HepG2 (cell line): Measurements from ENCODE around the gene KDM1B. TPM values are rescaled to one million over a fixed set of nuclear protein-coding genes. Genes with fewer than 3 reads are reported as not detected.

Experiments
- ATAC-seq: fragments of 200-7000 bp; cut with Tn5 transposase; 3 replicates; pipeline ENCODE4 v1.9.1; 2020; ENCODE audit warnings: mild to moderate bottlenecking, moderate library complexity
- BruUV-seq: library from RNA; stranded (reverse); fragments of 400-500 nt; replicated peaks from 2 replicates; lab custom pipeline; 2021; lab: Mats Ljungman, UMichigan
- CTCF ChIA-PET: fragments of 300-600 bp; formaldehyde crosslinking; extraction: SDS; loops from one replicate; lab custom pipeline; 2021; ENCODE audit warnings: low total read pairs, inconsistent platforms, low intra/inter-chr PET ratio; lab: Yijun Ruan, JAX
- POLR2A ChIA-PET: fragments of 350-600 bp; sonication (Branson Sonifier 250); formaldehyde crosslinking; loops from one replicate; lab custom pipeline; 2020; ENCODE audit warnings: antibody characterized with exemption, inconsistent platforms; lab: Yijun Ruan, JAX
- DNase-seq: peaks from one replicate; pipeline ENCODE4 v3.0.0-alpha.2; 2015; ENCODE audit warnings: low spot score
- FAIRE-seq: peaks from 3 replicates; lab custom pipeline; 2011; peaks lifted over from hg19 to GRCh38; lab: Jason Lieb, UNC
- H2AFZ ChIP-seq: one replicate; pipeline ENCODE4 v1.6.1; 2011; ENCODE audit warnings: low read length, inconsistent platforms
- H3K27ac ChIP-seq: fragments of 300-600 bp; 3 replicates; pipeline ENCODE4 v1.8.0; 2011; ENCODE audit warnings: mixed run types, mild to moderate bottlenecking, mixed read lengths, low read length, inconsistent platforms; ENCODE audit not compliant: insufficient read depth; ENCODE audit errors: extremely low read length
- H3K27me3 ChIP-seq, 2 experiments: fragments of 200-600 bp in 1 of 2; 2 replicates in 1 of 2; 3 replicates in 1 of 2; pipeline versions ENCODE4 v1.6.0 to v1.8.0; 2011; ENCODE audit warnings: low read length in 2 of 2, mild to moderate bottlenecking in 2 of 2, moderate library complexity in 2 of 2, inconsistent platforms in 1 of 2; ENCODE audit not compliant: insufficient read depth in 2 of 2, control insufficient read depth in 1 of 2
- H3K36me3 ChIP-seq, 2 experiments: fragments of 200-600 bp in 1 of 2; replicated peaks in 1 of 2; 2 replicates in 1 of 2; 3 replicates in 1 of 2; pipeline versions ENCODE4 v1.5.1 to v1.8.0; 2011; ENCODE audit warnings: low read length in 2 of 2, inconsistent platforms in 1 of 2; ENCODE audit not compliant: insufficient read depth in 2 of 2, control insufficient read depth in 1 of 2
- H3K4me1 ChIP-seq: 2 replicates; pipeline ENCODE4 v1.5.1; 2012; ENCODE audit warnings: low read length, inconsistent platforms; ENCODE audit not compliant: insufficient read depth
- H3K4me2 ChIP-seq: 2 replicates; pipeline ENCODE4 v1.6.0; 2011; ENCODE audit warnings: low read depth, low read length, inconsistent platforms
- H3K4me3 ChIP-seq, 3 experiments: fragments of 200-600 bp in 1 of 3; sonication (generic), shearing (Covaris generic) in 1 of 3; replicated peaks in 1 of 3; 2 replicates each; pipeline ENCODE4 v1.5.1; 2011 to 2016; ENCODE audit warnings: low read length in 3 of 3, inconsistent platforms in 2 of 3, low read depth in 2 of 3, mild to moderate bottlenecking in 2 of 3, control low read depth in 1 of 3, mixed read lengths in 1 of 3; ENCODE audit not compliant: insufficient read depth in 1 of 3
- H3K79me2 ChIP-seq: one replicate; pipeline ENCODE4 v1.6.1; 2011; ENCODE audit warnings: low read length, inconsistent platforms; ENCODE audit not compliant: insufficient read depth
- H3K9ac ChIP-seq: 2 replicates; pipeline ENCODE4 v1.6.0; 2011; ENCODE audit warnings: mild to moderate bottlenecking, low read depth, low read length, inconsistent platforms; ENCODE audit not compliant: insufficient read depth
- H3K9me3 ChIP-seq: 2 replicates; pipeline ENCODE4 v1.5.1; 2012; ENCODE audit warnings: mild to moderate bottlenecking, low read length
- H4K20me1 ChIP-seq: 2 replicates; pipeline ENCODE4 v1.6.0; 2011; ENCODE audit warnings: inconsistent platforms, mild to moderate bottlenecking, low read length, moderate library complexity; ENCODE audit not compliant: insufficient read depth
- ARHGAP35 ChIP-seq: sonication (generic); formaldehyde crosslinking; IDR thresholded peaks from 2 replicates; pipeline ENCODE4 v1.9.0; 2022; ENCODE audit warnings: mild to moderate bottlenecking, inconsistent platforms, moderate library complexity, missing genetic modification reagents, borderline replicate concordance
- HCFC1 ChIP-seq: fragments of 150-350 bp; IDR thresholded peaks from 2 replicates; pipeline ENCODE4 v1.6.1; 2014; ENCODE audit warnings: low read depth, low read length
- HDAC1 ChIP-seq: sonication (generic); formaldehyde crosslinking; IDR thresholded peaks from 2 replicates; pipeline ENCODE4 v1.5.1; 2020; ENCODE audit warnings: mild to moderate bottlenecking, missing genetic modification reagents
- HES4 ChIP-seq: sonication (generic); formaldehyde crosslinking; IDR thresholded peaks from 2 replicates; pipeline ENCODE4 v1.9.0; 2021; ENCODE audit warnings: mild to moderate bottlenecking, missing genetic modification reagents, borderline replicate concordance
- KAT7 ChIP-seq: IDR thresholded peaks from 2 replicates; pipeline ENCODE4 v1.6.1; 2018; ENCODE audit warnings: borderline replicate concordance, missing compliant biosample characterization
- POLR2A ChIP-seq, 2 experiments: IDR thresholded peaks; 2 replicates each; pipeline ENCODE4 v1.6.1; 2011; ENCODE audit warnings: low read depth in 2 of 2, low read length in 2 of 2, mild to moderate bottlenecking in 1 of 2, moderate library complexity in 1 of 2; ENCODE audit not compliant: insufficient read depth in 1 of 2
- SP4 ChIP-seq: sonication (generic); formaldehyde crosslinking; IDR thresholded peaks from 2 replicates; pipeline ENCODE4 v1.8.1; 2023; ENCODE audit warnings: mild to moderate bottlenecking, missing genetic modification reagents
- THYN1 ChIP-seq: sonication (generic); formaldehyde crosslinking; IDR thresholded peaks from 2 replicates; pipeline ENCODE4 v1.8.1; 2023; ENCODE audit warnings: low read depth, mild to moderate bottlenecking, moderate library complexity, missing genetic modification reagents, borderline replicate concordance
- ZNF121 ChIP-seq: sonication (generic); formaldehyde crosslinking; IDR thresholded peaks from 2 replicates; pipeline ENCODE4 v1.5.0; 2020; ENCODE audit warnings: mild to moderate bottlenecking, missing genetic modification reagents
- ZNF17 ChIP-seq: sonication (generic); formaldehyde crosslinking; IDR thresholded peaks from 2 replicates; pipeline ENCODE4 v1.5.0; 2020; ENCODE audit warnings: mild to moderate bottlenecking, missing genetic modification reagents
- ZNF879 ChIP-seq: sonication (generic); formaldehyde crosslinking; IDR thresholded peaks from 2 replicates; pipeline ENCODE4 v1.8.1; 2023; ENCODE audit warnings: missing genetic modification reagents
- ZNF883 ChIP-seq: sonication (generic); formaldehyde crosslinking; IDR thresholded peaks from 2 replicates; pipeline ENCODE4 v1.5.1; 2020; ENCODE audit warnings: mild to moderate bottlenecking, missing genetic modification reagents; ENCODE audit errors: not compliant biosample characterization
- WGBS: methylation state at CpG from one replicate; pipeline ENCODE4 v1.1.6; 2017; ENCODE audit warnings: low lambda C conversion rate; 5-methylcytosine and 5-hydroxymethylcytosine counted together
- in situ Hi-C: cut with HindIII; loops from 2 replicates; pipeline ENCODE4 v1.10.0; 2017; ENCODE audit warnings: low pct_unique_long_range_greater_than_20kb; ENCODE audit not compliant: extremely low pct_ligation_motif_present
- intact Hi-C: fragments of 100-400 bp; cut with micrococcal nuclease; formaldehyde crosslinking; loops from one replicate; pipeline ENCODE4 v1.10.0; 2022; ENCODE audit not compliant: unreplicated experiment
- polyA plus RNA-seq, 8 experiments: library from polyadenylated mRNA; depleted of rRNA in 3 of 8; stranded (reverse) in 7 of 8; unstranded in 1 of 8; fragments of >200 nt; fragmentation: Illumina TruSeq in 4 of 8; extraction: Trizol in 4 of 8; gene quantifications; 2 replicates each; pipeline versions ENCODE4 v1.2.1 to v1.2.3, GENCODE V29; 2011 to 2016; ENCODE audit warnings: low read depth in 4 of 8, missing spikeins in 1 of 8, mixed read lengths in 1 of 8; ENCODE audit not compliant: insufficient read depth in 1 of 8
- total RNA-seq, 5 experiments: library from RNA; depleted of rRNA; stranded (reverse); fragments of >200 nt; fragmentation: Illumina TruSeq; extraction: Trizol; gene quantifications; 2 replicates each; pipeline ENCODE4 v1.2.3, GENCODE V29; 2016; ENCODE audit warnings: low read depth in 1 of 5
- TF ChIP-seq, protein P1 (sequence below): sonication (generic); formaldehyde crosslinking; IDR thresholded peaks from 2 replicates; pipeline ENCODE4 v1.4.0; 2020; ENCODE audit warnings: mild to moderate bottlenecking, missing genetic modification reagents
- TF ChIP-seq, protein P2 (sequence below): IDR thresholded peaks from 2 replicates; pipeline ENCODE4 v1.6.1; 2016; ENCODE audit warnings: missing biosample characterization, missing genetic modification reagents, low read depth
- TF ChIP-seq, protein P3 (sequence below): sonication (generic); formaldehyde crosslinking; IDR thresholded peaks from 2 replicates; pipeline ENCODE4 v1.5.1; 2020; ENCODE audit warnings: mild to moderate bottlenecking, missing genetic modification reagents, borderline replicate concordance

Gene KDM1B
- total and polyA plus RNA-seq, 2 of the 13 experiments (the other 11 are each of a cell fraction or from before 2014, with no cell fraction given) = 9.8 to 13.2 TPM

- TF ChIP-seq THYN1 = no peak
- TF ChIP-seq KAT7 (CRISPR knock-in tag) = no peak
- TF ChIP-seq, protein P1, sequence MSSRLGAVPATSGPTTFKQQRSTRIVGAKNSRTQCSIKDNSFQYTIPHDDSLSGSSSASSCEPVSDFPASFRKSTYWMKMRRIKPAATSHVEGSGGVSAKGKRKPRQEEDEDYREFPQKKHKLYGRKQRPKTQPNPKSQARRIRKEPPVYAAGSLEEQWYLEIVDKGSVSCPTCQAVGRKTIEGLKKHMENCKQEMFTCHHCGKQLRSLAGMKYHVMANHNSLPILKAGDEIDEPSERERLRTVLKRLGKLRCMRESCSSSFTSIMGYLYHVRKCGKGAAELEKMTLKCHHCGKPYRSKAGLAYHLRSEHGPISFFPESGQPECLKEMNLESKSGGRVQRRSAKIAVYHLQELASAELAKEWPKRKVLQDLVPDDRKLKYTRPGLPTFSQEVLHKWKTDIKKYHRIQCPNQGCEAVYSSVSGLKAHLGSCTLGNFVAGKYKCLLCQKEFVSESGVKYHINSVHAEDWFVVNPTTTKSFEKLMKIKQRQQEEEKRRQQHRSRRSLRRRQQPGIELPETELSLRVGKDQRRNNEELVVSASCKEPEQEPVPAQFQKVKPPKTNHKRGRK (CRISPR knock-in tag) = no peak
- no peak for TF ChIP-seq HCFC1
- peak; percentile 46 for TF ChIP-seq ZNF883 (CRISPR knock-in tag)
- TF ChIP-seq ARHGAP35 (CRISPR knock-in tag) = no peak
- peak; percentile 43; the same call in 1 of the 2 replicates for TF ChIP-seq HDAC1 (CRISPR knock-in tag)
- TF ChIP-seq, protein P2, sequence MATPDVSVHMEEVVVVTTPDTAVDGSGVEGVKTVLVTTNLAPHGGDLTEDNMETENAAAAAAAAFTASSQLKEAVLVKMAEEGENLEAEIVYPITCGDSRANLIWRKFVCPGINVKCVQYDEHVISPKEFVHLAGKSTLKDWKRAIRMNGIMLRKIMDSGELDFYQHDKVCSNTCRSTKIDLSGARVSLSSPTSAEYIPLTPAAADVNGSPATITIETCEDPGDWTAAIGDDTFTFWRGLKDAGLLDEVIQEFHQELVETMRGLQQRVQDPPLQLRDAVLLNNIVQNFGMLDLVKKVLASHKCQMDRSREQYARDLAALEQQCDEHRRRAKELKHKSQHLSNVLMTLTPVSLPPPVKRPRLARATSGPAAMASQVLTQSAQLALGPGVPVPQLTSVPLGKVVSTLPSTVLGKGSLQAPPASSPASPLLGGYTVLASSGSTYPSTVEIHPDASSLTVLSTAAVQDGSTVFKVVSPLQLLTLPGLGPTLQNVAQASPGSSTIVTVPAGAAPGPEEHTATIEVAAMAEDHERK = no peak
- TF ChIP-seq SP4 (CRISPR knock-in tag) = 0 out of 2 replicates have a peak, but pooled peaks have one; percentile 19
- no peak for TF ChIP-seq POLR2A (IDR thresholded peaks at IDR 0.05; ENCODE audit: insufficient read depth in 1 of 2, low read depth in 2 of 2, low read length in 2 of 2)
Observed at GRCh38 chr6:18209539-18210197, 54.4 kb downstream of the KDM1B start (continued).

GRCh38 chr6:18210707-18211106 lies 55.5 kb downstream of the KDM1B start:
- FAIRE-seq = no peak
- intact Hi-C loops = no loop called here

More at GRCh38 chr6:18210707-18211106, 55.5 kb downstream of the KDM1B start:
- no peak for DNase-seq
- no peak for ATAC-seq
- Histone ChIP-seq H3K4me3 (no peak overlapping the region), H3K9me3 (no peaks in the 10 kb centered on the region), H3K36me3 (peaks cover 0 to 4% of the 10 kb centered on the region in 2 experiments; a peak in 2 of 5 replicates), H3K27me3 (no peaks in the 10 kb centered on the region), H3K4me2 (no peak overlapping the region), H3K79me2 (no peaks in the 10 kb centered on the region), H3K4me1 (peaks cover 17% of the 10 kb centered on the region), H2AFZ (no peak overlapping the region), H4K20me1 (no peaks in the 10 kb centered on the region), H3K9ac (no peak overlapping the region), H3K27ac (no peak overlapping the region)
- TF ChIP-seq ZNF121 (peak; percentile 44; the same call in 1 of the 2 replicates), ZNF879 (CRISPR knock-in tag) (no peak), HES4 (no peak), ZNF17 (CRISPR knock-in tag) (no peak)
- TF ChIP-seq, protein P3, sequence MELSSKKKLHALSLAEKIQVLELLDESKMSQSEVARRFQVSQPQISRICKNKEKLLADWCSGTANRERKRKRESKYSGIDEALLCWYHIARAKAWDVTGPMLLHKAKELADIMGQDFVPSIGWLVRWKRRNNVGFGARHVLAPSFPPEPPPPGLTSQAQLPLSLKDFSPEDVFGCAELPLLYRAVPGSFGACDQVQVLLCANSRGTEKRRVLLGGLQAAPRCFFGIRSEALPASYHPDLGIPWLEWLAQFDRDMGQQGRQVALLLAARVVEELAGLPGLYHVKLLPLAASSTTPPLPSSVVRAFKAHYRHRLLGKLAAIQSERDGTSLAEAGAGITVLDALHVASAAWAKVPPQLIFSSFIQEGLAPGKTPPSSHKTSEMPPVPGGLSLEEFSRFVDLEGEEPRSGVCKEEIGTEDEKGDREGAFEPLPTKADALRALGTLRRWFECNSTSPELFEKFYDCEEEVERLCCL = no peak
- BruUV-seq = no TSS peak
- in situ Hi-C loops = no loop called here
- ChIA-PET POLR2A (no interaction called here), CTCF (no interaction called here)
- 93% methylated on average over 5 of the region's 5 CpGs for WGBS
